Nephron progenitor cell (in vitro differentiated cells): Measurements from ENCODE around the gene CHI3L2.
"Not testable (repeated sequence)": the region's sequence is repeated elsewhere in the genome, so short reads cannot be mapped to it uniquely, and the experiment has no call there.

Source experiments
- DNase-seq: peaks from one replicate; pipeline ENCODE4 v3.0.0; 2021
- H3K27ac Mint-ChIP-seq: 2 replicates; pipeline ENCODE4 v1.8.0; 2021; ENCODE audit warnings: mild to moderate bottlenecking, moderate library complexity, mixed read lengths
- H3K27me3 Mint-ChIP-seq: 2 replicates; pipeline ENCODE4 v1.8.0; 2021; ENCODE audit warnings: mild to moderate bottlenecking, low read depth, mixed read lengths; ENCODE audit not compliant: poor library complexity
- H3K36me3 Mint-ChIP-seq: 2 replicates; pipeline ENCODE4 v1.8.0; 2021; ENCODE audit warnings: low read depth, mixed read lengths
- H3K4me1 Mint-ChIP-seq: 2 replicates; pipeline ENCODE4 v1.8.0; 2021; ENCODE audit warnings: mixed read lengths
- H3K4me3 Mint-ChIP-seq: 2 replicates; pipeline ENCODE4 v1.8.0; 2021; ENCODE audit warnings: mild to moderate bottlenecking, moderate library complexity, mixed read lengths
- H3K9me3 Mint-ChIP-seq: 2 replicates; pipeline ENCODE4 v1.8.0; 2021; ENCODE audit warnings: mild to moderate bottlenecking, moderate library complexity, mixed read lengths
- TF ChIP-seq, protein P1 (sequence below): fragments of 200-600 bp; sonication (generic); IDR thresholded peaks from 2 replicates; pipeline ENCODE4 v1.5.0; 2021; ENCODE audit warnings: antibody characterized with exemption

CHI3L2 gene

DNA sequence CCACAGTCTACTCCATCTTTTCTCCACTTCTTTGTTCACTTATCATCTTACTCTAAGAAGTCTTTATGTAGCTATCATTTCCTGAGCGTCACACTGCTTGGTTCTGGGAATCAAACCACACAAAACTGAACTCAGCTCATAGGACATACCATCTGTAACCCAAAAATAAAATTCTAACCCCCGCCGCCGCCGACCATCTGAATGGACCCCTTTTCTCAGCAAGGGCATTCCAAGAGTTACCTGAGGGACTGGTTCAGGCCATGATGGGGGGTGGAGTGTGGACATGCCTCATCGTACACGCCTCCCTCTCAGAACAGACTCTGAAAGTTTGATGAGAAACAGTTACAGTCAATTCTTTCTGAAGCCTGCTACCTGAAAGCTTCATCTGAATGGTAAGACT lies 12.6 kb upstream of the CHI3L2 start:
- Mint-ChIP-seq H3K36me3 (no peaks in the 10 kb centered on the region), H3K9me3 (no peaks in the 10 kb centered on the region), H3K27ac (peak overlapping the region; percentile 78), H3K4me1 (peaks cover 31% of the 10 kb centered on the region), H3K27me3 (peaks cover 3% of the 10 kb centered on the region), H3K4me3 (no peak overlapping the region)
- DNase-seq: no peak
- TF ChIP-seq, protein P1, sequence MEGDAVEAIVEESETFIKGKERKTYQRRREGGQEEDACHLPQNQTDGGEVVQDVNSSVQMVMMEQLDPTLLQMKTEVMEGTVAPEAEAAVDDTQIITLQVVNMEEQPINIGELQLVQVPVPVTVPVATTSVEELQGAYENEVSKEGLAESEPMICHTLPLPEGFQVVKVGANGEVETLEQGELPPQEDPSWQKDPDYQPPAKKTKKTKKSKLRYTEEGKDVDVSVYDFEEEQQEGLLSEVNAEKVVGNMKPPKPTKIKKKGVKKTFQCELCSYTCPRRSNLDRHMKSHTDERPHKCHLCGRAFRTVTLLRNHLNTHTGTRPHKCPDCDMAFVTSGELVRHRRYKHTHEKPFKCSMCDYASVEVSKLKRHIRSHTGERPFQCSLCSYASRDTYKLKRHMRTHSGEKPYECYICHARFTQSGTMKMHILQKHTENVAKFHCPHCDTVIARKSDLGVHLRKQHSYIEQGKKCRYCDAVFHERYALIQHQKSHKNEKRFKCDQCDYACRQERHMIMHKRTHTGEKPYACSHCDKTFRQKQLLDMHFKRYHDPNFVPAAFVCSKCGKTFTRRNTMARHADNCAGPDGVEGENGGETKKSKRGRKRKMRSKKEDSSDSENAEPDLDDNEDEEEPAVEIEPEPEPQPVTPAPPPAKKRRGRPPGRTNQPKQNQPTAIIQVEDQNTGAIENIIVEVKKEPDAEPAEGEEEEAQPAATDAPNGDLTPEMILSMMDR: no peak

GRCh38 chr1:111215285-111215684 lies 12.2 kb upstream of the CHI3L2 start:
- peaks cover 31% of the 10 kb centered on the region for H3K4me1 Mint-ChIP-seq
- peak overlapping the region; percentile 39 for H3K4me3 Mint-ChIP-seq
- not testable (repeated sequence) for H3K27me3 Mint-ChIP-seq, DNase-seq, H3K36me3 Mint-ChIP-seq, H3K9me3 Mint-ChIP-seq
- H3K27ac Mint-ChIP-seq: peak overlapping the region; percentile 21

DNA sequence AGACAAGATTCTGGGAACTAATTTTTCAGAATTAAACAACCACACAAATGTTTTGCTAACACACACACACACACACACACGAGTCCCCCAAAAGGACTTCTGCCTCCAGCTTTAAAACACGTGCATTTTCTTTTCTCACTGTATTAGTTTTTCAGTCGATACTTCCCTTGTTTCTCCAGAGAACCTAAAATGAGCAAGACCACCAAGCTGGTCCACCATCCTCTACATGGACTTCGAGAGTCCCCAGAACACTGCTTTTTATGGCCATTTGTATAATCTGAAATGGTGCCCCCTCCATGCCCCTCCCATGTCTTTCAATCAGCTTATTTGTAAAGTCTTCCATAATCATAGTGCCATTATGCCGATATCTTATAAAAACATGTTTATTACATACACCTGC lies 10.8 kb upstream of the CHI3L2 start:
- Mint-ChIP-seq H3K36me3 (no peaks in the 10 kb centered on the region), H3K27me3 (peaks cover 3% of the 10 kb centered on the region), H3K9me3 (no peaks in the 10 kb centered on the region), H3K4me3 (no peak overlapping the region), H3K27ac (no peak overlapping the region), H3K4me1 (peaks cover 35% of the 10 kb centered on the region)
- no peak for DNase-seq
- TF ChIP-seq, protein P1: no peak

DNA sequence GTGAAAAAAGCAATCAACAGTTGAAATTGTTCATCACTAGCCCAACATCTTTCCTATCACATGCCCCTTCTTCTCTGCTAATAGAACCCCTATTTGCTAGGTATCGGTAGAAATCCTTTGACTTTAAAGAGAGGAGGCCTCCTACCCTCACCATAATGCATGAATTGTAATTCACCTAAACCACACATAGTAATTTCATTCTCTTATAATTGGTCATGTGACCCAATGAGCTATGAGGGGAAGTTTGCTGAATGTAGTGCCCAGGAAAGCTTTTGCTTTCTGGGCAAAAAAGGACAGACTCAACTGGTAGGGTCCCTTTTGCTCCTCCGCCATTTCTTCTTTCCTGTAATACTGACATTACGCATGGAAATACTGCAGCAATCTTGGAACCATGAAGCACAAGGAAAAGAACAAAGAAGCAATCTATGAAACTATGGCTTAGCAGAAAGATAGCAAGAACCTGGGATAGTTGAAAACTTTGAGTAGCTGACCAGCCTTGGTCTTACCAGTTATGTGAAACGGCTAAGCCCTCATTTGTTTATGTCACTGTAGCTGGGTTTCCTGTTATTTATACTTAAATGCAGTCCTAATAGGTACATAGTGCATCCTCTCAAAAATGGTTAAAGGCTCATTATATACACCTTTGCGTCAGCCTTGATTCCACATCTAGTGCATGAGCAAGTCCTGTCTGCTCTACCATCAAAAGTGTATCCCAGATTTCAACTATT lies 10.2 kb upstream of the CHI3L2 start:
- Mint-ChIP-seq H3K36me3 (no peaks in the 10 kb centered on the region), H3K27me3 (peaks cover 3% of the 10 kb centered on the region), H3K27ac (no peak overlapping the region), H3K4me1 (peaks cover 36% of the 10 kb centered on the region), H3K9me3 (no peaks in the 10 kb centered on the region), H3K4me3 (no peak overlapping the region)
- TF ChIP-seq, protein P1: no peak
- no peak for DNase-seq

DNA sequence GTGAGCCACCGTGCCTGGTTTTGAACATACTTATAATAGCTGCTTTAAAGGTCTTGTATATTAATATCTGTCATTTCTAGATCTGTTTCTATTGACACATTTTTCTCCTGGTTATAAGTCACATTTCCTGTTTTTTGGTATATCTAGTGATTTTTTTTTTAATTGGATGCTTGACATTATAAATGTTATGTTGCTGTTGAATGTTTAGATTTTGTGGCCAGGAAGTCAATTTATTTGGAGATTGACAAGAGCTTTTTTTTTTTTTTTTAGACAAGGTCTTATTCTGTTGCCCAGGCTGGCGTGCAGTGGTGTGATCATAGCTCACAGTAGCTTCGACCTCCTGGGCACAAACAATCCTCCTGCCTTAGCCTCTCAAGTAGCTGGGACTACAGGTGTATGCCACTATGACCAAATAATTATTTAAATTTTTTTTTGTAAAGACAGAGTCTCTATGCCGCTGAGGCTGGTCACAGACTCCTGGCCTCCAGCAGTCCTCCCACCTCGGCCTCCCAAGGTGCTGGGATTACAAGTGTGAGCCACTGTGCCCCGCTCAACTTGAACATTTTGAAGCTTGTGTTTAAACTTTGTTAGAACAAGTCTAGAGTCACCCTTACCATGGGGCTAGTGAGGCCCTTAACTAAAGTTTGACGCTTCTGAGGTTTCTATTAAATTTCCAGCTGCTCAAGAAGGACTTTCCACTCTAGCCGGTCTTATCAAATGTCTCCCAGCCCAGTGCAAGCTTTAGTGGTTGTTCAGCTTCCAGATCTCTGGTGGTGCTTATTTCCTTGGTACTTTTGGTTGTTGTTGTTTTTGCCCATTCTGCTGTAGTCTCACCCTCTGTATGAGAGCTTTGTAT lies 8.6 kb upstream of the CHI3L2 start:
- H3K27me3 Mint-ChIP-seq: peaks cover 6% of the 10 kb centered on the region
- H3K4me3 Mint-ChIP-seq: no peak overlapping the region
- H3K4me1 Mint-ChIP-seq: peaks cover 30% of the 10 kb centered on the region
- no peak for DNase-seq
- H3K36me3 Mint-ChIP-seq: no peaks in the 10 kb centered on the region
- H3K27ac Mint-ChIP-seq: no peak overlapping the region
- no peaks in the 10 kb centered on the region for H3K9me3 Mint-ChIP-seq
- TF ChIP-seq, protein P1: no peak

DNA sequence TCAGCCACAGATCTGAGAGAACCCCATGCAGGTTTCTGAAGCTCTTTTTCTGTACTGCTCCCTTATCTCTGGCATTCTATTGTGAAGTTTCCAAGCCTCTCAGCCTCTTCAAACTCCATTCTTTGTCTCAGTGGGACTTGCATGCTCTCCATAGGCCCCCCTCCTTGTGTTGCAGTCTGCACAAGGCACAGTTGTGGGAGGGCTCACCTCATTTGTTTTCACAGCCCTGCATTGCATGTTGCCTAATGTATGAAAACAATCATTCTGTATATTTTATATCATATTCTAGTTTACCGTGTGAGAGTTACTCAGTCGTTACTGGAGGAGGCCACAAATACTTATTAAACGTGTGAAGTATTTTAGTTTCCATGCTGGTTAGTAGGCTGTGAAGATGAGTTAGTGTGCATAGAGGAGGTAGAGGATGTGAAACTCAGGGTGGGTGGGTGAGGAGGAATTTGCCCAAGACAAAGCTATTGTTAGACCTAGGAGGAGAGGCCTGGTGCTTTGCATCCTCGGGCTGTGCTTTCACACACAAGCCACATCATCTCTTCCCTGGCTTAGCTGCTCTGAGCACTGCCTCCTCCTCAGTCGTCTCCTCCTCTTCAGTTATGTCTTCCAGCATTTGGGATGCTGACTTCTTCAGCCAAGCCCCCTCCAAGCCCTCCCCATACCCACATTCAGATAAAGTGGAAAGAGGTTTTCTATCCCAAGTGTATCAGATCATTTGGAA lies 7.8 kb upstream of the CHI3L2 start:
- Mint-ChIP-seq H3K27ac (no peak overlapping the region), H3K27me3 (peaks cover 6% of the 10 kb centered on the region), H3K4me3 (no peak overlapping the region), H3K4me1 (peaks cover 27% of the 10 kb centered on the region), H3K36me3 (no peaks in the 10 kb centered on the region), H3K9me3 (no peaks in the 10 kb centered on the region)
- no peak for DNase-seq
- TF ChIP-seq, protein P1: no peak
